Cardiac muscle cell (in vitro differentiated cells and primary cell): ENCODE data around the gene TTYH3. TPM values are rescaled to one million over a fixed set of nuclear protein-coding genes. Genes with fewer than 3 reads are reported as not detected.

Experiments
- DNase-seq, 2 donors: peaks; one replicate each; pipeline versions ENCODE4 v3.0.0 to v3.0.0-alpha.2; 2010 to 2017; ENCODE audit warnings: low read depth in 1 of 2, low spot score in 1 of 2
- H3K27ac ChIP-seq: fragments of 200-600 bp; sonication (generic); 2 replicates; pipeline ENCODE4 v1.5.1; 2016
- H3K27me3 ChIP-seq: fragments of 200-600 bp; sonication (generic); 2 replicates; pipeline ENCODE4 v1.6.0; 2016; ENCODE audit warnings: control low read depth
- H3K36me3 ChIP-seq: fragments of 200-600 bp; sonication (generic); 2 replicates; pipeline ENCODE4 v1.5.1; 2016; ENCODE audit warnings: control low read depth
- H3K4me1 ChIP-seq: fragments of 200-600 bp; sonication (generic); 2 replicates; pipeline ENCODE4 v1.8.1; 2017; ENCODE audit warnings: low read depth, mild to moderate bottlenecking, mixed run types
- H3K4me3 ChIP-seq: fragments of 200-600 bp; sonication (generic); 2 replicates; pipeline ENCODE4 v1.5.1; 2016; ENCODE audit warnings: mild to moderate bottlenecking
- H3K9me3 ChIP-seq: fragments of 200-600 bp; sonication (generic); 2 replicates; pipeline ENCODE4 v1.5.1; 2017; ENCODE audit warnings: low read depth, mild to moderate bottlenecking, control low read depth
- CTCF ChIP-seq: IDR thresholded peaks from 2 replicates; pipeline ENCODE4 v1.5.1; 2012; ENCODE audit warnings: low read depth, mild to moderate bottlenecking, low read length
- polyA plus RNA-seq: library from polyadenylated mRNA; unstranded; fragments of >200 nt; fragmentation: Nextera tagmentation; extraction: Ambion mirVana; gene quantifications from 2 replicates; pipeline ENCODE4 v1.2.1, GENCODE V29; 2016
- total RNA-seq: library from RNA; depleted of rRNA; stranded (reverse); fragments of >200 nt; gene quantifications from 2 replicates; pipeline ENCODE4 v1.2.3, GENCODE V29; 2016

Gene TTYH3
- total and polyA plus RNA-seq, 2 experiments from 2014 or later, result 64.6 to 86.6 TPM

- H3K36me3 ChIP-seq, result no peaks in the 10 kb centered on the region
- H3K9me3 ChIP-seq, result no peaks in the 10 kb centered on the region
- peaks cover 50% of the 10 kb centered on the region for H3K4me1 ChIP-seq
- H3K27ac ChIP-seq, result no peak overlapping the region
- no peak for DNase-seq
- H3K27me3 ChIP-seq, result no peaks in the 10 kb centered on the region
- no peak overlapping the region for H3K4me3 ChIP-seq
- no peak for TF ChIP-seq CTCF
Observed at GRCh38 chr7:2616387-2617324, 15.1 kb upstream of the TTYH3 start.

- Histone ChIP-seq H3K27ac (no peak overlapping the region), H3K4me3 (no peak overlapping the region), H3K9me3 (no peaks in the 10 kb centered on the region), H3K36me3 (no peaks in the 10 kb centered on the region), H3K27me3 (no peaks in the 10 kb centered on the region), H3K4me1 (peaks cover 47% of the 10 kb centered on the region)
- TF ChIP-seq CTCF, result no peak
- peak in 1 of 2 donors; percentile 27 for DNase-seq
Observed at GRCh38 chr7:2617325-2617905, 14.4 kb upstream of the TTYH3 start.

GRCh38 chr7:2619116-2619515 lies 12.7 kb upstream of the TTYH3 start:
- H3K27ac ChIP-seq, result no peak overlapping the region
- H3K27me3 ChIP-seq, result no peaks in the 10 kb centered on the region
- peaks cover 37% of the 10 kb centered on the region for H3K4me1 ChIP-seq

GRCh38 chr7:2621061-2621828 lies 10.5 kb upstream of the TTYH3 start:
- peaks cover 28% of the 10 kb centered on the region for H3K4me1 ChIP-seq
- H3K36me3 ChIP-seq, result no peaks in the 10 kb centered on the region
- H3K27me3 ChIP-seq, result no peaks in the 10 kb centered on the region
- no peak for TF ChIP-seq CTCF
- H3K27ac ChIP-seq, result peak overlapping the region; percentile 98
- H3K4me3 ChIP-seq, result no peak overlapping the region
- no peaks in the 10 kb centered on the region for H3K9me3 ChIP-seq
- DNase-seq, result peak; percentile 75 to 88

More at GRCh38 chr7:2619116-2619515, 12.7 kb upstream of the TTYH3 start:
- no peak for DNase-seq
- no peak for TF ChIP-seq CTCF
- Histone ChIP-seq H3K36me3 (no peaks in the 10 kb centered on the region), H3K9me3 (no peaks in the 10 kb centered on the region), H3K4me3 (no peak overlapping the region)

GRCh38 chr7:2621948-2622640 lies 9.7 kb upstream of the TTYH3 start:
- no peak for TF ChIP-seq CTCF
- no peak overlapping the region for H3K4me3 ChIP-seq
- H3K4me1 ChIP-seq, result peaks cover 23% of the 10 kb centered on the region
- peak; percentile 60 to 96 for DNase-seq
- no peaks in the 10 kb centered on the region for H3K36me3 ChIP-seq
- no peaks in the 10 kb centered on the region for H3K27me3 ChIP-seq
- H3K27ac ChIP-seq, result peak overlapping the region; percentile 98
- H3K9me3 ChIP-seq, result no peaks in the 10 kb centered on the region
